GM12875 (cell line): Measurements from ENCODE around the gene PLA2G5.
"Not testable (repeated sequence)": the region's sequence is repeated elsewhere in the genome, so short reads cannot be mapped to it uniquely, and the experiment has no call there.

Experiments used
- H3K4me3 ChIP-seq: one replicate; pipeline ENCODE4 v1.5.1; 2011; ENCODE audit warnings: low read depth, low read length, control low read depth
- CTCF ChIP-seq: IDR thresholded peaks from 2 replicates; pipeline ENCODE4 v1.5.1; 2011; ENCODE audit warnings: low read depth, mild to moderate bottlenecking, control low read depth, inconsistent platforms, low read length, moderate library complexity, borderline replicate concordance; ENCODE audit not compliant: insufficient read depth

The PLA2G5 gene

GRCh38 chr1:20069874-20070273 lies at the start of gene PLA2G5:
PLA2G5 (plus strand) TSS chr1:20070194; CDS start chr1:20084831, 14,637 bp downstream.
- no peak for TF ChIP-seq CTCF
- H3K4me3 ChIP-seq = no peak within 1 kb of the TSS

- H3K4me3 ChIP-seq = no peak overlapping the region
- no peak for TF ChIP-seq CTCF
These were observed 41.9 kb upstream of the PLA2G5 start for GRCh38 chr1:20028125-20028524.

GRCh38 chr1:20028726-20029125 lies 41.3 kb upstream of the PLA2G5 start:
- TF ChIP-seq CTCF = no peak
- H3K4me3 ChIP-seq = no peak overlapping the region

GRCh38 chr1:20029178-20029912 lies 40.6 kb upstream of the PLA2G5 start:
- no peak overlapping the region for H3K4me3 ChIP-seq
- no peak for TF ChIP-seq CTCF

- not testable (repeated sequence) for H3K4me3 ChIP-seq
These were observed 39.4 kb upstream of the PLA2G5 start for GRCh38 chr1:20030436-20031151.

- no peak for TF ChIP-seq CTCF
- no peak overlapping the region for H3K4me3 ChIP-seq
These were observed 38.8 kb upstream of the PLA2G5 start for GRCh38 chr1:20031161-20031560.

GRCh38 chr1:20031836-20032235 lies 38.2 kb upstream of the PLA2G5 start:
- no peak for TF ChIP-seq CTCF
- H3K4me3 ChIP-seq = no peak overlapping the region
